Endothelial cell of hepatic sinusoid (primary cell): ENCODE measurements around the gene RAPGEF1.

Experiments
- in situ Hi-C: cut with HindIII; loops from 2 replicates; pipeline ENCODE4 v1.10.0; 2017; ENCODE audit warnings: low sequenced_read_pairs

The RAPGEF1 gene

GRCh38 chr9:131709010-131709770, 30.7 kb downstream of the RAPGEF1 start:
- in situ Hi-C loops, result loop anchor here (5.0 kb wide), 1 partner anchor 107 kb away; no protein-coding TSS in a partner anchor

DNA sequence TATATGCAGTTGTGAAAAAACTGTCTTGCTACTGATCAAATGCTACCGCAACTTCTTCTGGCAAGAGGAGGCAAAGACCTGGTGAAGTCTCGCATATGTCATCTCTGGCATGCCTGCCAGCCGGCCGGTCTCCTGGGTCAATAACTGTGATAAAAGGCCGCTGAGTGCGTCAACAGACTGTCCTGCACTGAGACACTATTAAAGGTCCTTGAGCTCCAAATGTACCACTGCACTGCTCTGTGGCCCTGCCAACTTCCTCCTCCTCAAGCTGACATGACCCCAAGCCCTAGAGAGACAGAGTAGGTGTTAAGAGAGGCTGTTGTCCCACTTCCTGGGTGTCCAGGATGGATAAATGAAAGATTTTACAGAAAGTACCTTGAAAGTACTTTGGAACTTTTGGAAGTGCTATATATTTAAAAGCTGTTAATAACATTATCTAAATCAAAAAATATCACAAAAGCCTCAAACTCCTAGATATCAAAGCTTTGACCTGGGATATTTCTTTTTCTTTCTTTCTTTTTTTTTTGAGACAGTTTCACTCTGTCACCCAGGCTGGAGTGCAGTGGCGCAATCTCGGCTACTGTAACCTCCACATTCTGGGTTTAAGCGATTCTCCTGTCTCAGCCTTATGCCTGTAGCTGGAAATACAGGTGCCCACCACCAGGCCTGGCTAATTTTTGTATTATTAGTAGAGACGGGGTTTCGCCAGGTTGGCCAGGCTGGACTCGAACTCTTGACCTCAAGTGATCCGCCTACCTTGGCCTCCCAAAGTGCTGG, 31.5 kb downstream of the RAPGEF1 start:
- in situ Hi-C loops, result loop anchor here (5.0 kb wide), 1 partner anchor 106 kb away; no protein-coding TSS in a partner anchor

DNA sequence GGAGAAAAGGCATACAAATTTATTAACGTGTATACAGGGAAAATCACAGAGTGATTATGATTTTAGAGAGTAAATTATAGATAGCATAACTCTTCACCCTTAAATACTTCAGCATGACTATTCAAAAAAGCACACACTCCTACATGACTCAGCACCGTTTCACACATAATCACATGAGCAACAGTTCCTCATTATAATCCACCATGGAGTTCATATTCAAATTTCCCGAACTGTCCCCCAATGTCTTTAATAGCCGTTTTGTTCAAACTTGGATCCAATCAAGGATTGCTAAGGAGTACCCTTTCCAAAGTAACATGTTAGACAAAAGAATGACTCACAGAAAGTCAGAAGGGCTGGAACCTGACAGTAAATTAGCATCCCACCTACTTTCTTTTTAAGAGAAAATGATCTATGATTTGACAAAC, 32.1 kb downstream of the RAPGEF1 start:
- in situ Hi-C loops, result loop anchor here (5.0 kb wide), 1 partner anchor 105 kb away; no protein-coding TSS in a partner anchor

DNA sequence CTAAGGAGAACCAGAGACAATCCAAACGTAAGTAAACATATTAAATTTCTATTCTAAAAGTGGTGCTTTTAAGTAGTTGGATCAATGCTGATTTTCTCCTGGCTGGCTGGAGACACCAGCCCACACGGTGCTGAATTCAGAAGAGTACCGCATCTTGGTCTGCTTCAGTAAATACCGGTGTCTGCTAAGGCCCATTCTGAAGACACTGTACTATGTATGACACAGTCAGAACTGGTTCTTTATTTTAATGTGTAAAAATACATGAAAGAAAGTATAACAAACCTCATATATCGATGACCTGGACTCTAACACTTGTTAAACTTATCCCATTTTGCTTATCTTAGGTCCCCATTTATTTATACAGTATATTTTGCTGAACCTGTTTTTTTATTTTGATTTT, 32.8 kb downstream of the RAPGEF1 start:
- in situ Hi-C loops, result loop anchor here (5.0 kb wide), 1 partner anchor 105 kb away; no protein-coding TSS in a partner anchor

DNA sequence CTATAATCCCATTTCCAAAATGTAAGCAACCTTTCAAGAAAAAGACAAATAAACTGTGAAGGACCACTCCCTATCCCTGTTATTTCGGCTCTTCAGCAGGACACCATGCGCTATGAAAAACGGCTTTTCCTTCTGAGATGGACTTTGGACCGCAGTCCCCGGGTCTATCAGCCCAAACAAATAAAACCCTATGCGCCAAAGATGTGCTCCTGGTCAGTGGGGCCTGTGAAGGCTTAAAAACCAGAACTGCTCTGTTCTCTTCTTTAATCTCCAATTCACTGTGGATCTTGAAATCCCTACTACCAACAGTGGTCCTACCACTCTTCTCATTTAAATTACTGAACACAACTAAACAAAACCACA, 33.3 kb downstream of the RAPGEF1 start:
- in situ Hi-C loops, result loop anchor here (5.0 kb wide), 1 partner anchor 104 kb away; no protein-coding TSS in a partner anchor

DNA sequence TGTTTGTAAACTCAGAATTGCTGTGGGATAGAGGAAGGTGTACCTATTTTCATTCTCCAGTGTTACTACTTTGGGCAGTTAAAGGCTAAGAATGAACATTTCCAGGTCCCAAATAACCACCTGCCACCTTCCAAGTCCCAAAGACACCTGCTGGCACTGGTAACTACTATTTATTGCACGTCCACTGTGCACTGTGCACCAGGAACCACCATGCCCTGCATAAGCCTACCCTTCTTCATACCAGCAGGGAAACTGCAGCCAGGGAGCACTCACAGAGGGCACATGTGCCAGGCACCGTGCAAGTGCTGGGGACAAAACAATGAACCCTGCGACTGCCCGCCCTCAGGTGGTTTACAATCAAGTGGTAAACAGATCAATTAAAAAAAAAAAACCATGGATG, 34.9 kb downstream of the RAPGEF1 start:
- in situ Hi-C loops, result loop anchor here (5.0 kb wide), 1 partner anchor 103 kb away; no protein-coding TSS in a partner anchor

GRCh38 chr9:131704141-131704983, 35.5 kb downstream of the RAPGEF1 start:
- in situ Hi-C loops, result no loop called here

DNA sequence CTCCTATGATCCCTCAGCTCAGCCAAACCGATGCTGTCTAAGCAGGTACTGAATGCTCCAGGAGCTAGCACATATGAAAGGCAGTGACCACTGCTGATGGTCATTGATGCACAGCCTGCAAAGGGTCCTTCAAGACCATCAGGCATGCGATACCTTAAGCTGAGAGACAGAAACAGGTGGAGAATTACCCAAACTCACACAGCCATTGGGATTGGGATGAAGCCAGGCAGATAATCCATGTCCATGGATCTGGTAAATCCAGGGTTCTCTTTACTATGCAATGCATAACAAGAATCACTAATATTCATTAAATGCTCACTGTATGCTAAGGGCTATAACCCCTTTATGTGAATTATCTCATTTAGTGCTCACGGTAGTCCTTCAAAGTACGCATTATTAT, 36.2 kb downstream of the RAPGEF1 start:
- in situ Hi-C loops, result no loop called here

DNA sequence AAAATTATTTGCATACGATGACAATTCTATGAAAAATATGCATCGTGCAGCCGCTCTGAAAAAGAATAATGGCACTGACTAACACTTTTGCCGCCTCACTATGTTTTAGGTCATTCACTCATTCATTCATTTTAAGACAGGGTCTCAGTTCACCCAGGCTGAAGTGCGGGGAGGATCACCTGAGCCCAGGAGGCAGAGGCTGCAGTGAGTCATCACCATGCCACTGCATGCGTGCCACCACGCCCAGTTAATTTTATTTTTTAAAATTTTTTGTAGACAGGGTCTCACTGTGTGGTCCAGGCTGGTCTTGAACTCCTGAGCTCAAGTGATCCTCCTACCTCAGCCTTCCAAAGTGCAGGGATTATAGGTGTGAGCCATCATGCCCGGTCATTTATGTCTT, 37.0 kb downstream of the RAPGEF1 start:
- in situ Hi-C loops, result no loop called here

DNA sequence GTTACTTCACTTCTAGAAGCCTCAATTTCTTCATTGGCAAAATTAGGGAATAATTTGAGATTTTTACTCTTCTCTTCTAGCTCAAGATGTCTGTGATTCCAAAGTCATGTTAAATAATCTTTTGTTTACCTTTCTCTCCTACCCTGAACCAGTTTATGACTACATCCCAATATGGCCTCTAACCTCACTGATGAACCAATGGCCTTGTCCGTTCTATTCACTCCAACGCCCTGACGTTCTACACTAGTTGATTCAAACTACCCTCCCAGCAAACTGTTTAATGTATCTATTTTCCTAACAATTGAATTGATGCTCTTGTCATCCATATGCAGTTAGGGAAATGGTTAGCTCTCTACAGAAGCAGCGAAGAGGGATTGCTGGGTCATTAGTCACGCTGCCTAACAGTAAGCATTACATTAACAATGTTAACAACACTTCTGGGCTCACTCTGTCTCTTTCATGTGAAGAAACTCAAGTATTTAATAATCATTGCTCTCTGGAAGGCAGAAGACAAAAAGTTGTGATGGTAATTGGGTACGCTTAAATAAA, 38.0 kb downstream of the RAPGEF1 start:
- in situ Hi-C loops, result no loop called here

DNA sequence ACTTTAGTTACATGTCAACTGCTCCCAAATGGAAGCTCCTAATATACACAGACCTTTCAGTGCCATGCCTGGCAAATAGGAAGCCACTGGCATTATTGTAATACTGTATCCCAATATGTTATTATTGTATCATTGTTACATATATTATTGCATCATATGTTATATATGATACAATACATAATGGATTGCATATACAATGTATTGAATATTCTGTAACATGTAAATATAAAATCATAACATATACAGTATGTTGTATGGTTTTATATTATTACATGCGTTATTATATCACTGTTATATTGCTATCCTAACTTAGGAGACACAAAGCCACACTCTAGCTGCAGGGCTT, 38.5 kb downstream of the RAPGEF1 start:
- in situ Hi-C loops, result no loop called here

- in situ Hi-C loops, result no loop called here
These were observed 39.0 kb downstream of the RAPGEF1 start for GRCh38 chr9:131700765-131701435.

- in situ Hi-C loops, result no loop called here
These were observed 39.8 kb downstream of the RAPGEF1 start for GRCh38 chr9:131700076-131700475.

- in situ Hi-C loops, result no loop called here
These were observed 41.3 kb downstream of the RAPGEF1 start for GRCh38 chr9:131698618-131698985.

DNA sequence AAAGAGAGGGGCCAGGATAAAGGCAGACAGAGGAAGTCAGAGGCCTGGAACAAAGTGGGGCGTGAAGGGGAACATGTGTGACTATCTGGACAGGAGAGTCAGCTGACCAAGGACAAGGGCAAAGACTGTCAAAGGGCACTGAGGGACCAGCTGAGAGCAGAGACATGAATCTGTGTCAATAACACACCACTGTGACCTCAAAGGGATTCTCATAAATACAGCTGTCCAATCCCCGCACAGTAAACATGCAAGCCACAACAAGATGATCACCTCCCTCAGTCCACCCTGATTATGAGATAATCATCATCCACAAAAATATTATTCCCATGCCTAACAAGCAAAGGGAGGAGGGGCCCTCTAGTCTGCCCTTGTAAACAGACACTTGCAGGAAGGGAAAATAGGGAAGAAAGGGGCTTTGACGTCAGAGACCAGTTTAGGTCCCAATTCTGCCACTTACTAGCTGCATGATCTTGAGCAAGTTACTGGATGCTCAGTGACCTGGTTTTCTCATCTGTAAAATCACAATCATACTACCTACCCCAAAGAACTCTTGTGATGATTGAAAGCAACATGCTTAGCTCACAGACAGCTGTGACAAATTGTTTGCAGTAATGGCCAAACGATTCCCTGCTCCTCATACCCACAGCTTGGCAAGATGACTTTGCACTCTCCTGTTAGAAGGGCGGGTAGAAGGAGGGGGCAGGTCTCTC, 41.8 kb downstream of the RAPGEF1 start:
- in situ Hi-C loops, result no loop called here

- in situ Hi-C loops, result no loop called here
These were observed 42.8 kb downstream of the RAPGEF1 start for GRCh38 chr9:131697097-131697496.

- in situ Hi-C loops, result no loop called here
These were observed 43.9 kb downstream of the RAPGEF1 start for GRCh38 chr9:131695836-131696460.

GRCh38 chr9:131695366-131695765, 44.5 kb downstream of the RAPGEF1 start:
- in situ Hi-C loops, result no loop called here
